HG02759 (cell line): ENCODE data around the gene IL17RD.

Experiments
- ATAC-seq: cut with Tn5 transposase; IDR thresholded peaks from one replicate; pipeline ENCODE4 v1.9.1; 2021; ENCODE audit warnings: mild to moderate bottlenecking, moderate library complexity; ENCODE audit not compliant: unreplicated experiment

The IL17RD gene

DNA sequence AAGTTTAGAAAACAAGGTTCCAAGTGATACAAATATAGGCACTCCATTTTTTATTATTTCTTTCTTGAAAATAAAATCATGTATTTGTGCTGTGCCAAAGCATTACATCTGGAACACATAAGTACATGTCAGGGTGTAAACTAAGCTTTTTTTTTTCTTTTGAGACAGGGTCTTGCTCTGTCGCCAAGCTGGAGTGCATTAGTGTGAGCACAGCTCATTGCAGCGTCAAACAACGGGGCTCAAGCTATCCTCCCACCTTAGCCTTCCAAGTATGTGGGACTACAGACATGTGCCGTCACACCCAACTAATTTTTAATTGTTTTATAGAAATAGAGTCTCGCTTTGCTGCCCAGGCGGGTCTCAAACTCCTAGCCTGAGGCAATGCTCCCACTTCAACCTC, 95.7 kb downstream of the IL17RD start:
- no peak for ATAC-seq

GRCh38 chr3:57068437-57069089, 96.6 kb downstream of the IL17RD start:
- peak; percentile 99 for ATAC-seq

DNA sequence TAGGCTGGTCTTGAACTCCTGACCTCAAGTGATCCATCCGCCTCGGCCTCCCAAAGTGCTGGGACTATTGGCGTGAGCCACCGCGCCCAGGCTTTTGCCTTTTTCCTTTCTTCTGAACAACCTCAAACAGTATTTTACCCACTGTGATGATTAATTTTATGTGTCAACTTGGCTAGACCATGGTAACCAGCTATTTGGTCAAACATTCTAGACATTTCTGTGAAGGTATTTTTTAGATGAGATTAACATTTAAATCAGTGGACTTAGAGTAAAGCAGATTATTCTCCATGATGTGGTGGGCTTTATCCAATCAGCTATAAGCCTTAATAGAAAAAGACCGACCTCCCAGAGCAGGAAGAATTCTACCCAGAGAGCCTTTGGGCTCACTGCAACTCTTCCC, 98.7 kb downstream of the IL17RD start:
- ATAC-seq: no peak

GRCh38 chr3:57065588-57065987, 99.6 kb downstream of the IL17RD start:
- no peak for ATAC-seq

GRCh38 chr3:57064572-57064971, 100.6 kb downstream of the IL17RD start:
- no peak for ATAC-seq

DNA sequence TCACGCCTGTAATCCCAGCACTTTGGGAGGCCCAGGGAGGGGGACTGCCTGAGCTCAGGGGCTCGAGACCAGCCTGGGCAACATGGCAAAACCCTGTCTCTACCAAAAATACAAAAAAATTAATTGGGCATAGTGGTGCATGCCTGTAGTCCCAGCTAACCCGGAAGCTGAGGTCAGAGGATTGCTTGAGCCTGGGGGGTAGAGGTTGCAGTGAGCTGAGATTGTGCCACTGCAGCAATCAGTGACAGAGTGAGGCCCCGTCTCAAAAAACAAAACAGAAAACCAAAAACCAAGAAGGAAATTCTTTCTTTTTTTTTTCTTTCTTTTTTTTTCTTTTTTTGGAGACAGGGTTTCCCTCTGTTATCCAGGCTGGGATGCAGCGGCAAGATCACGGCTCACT, 101.2 kb downstream of the IL17RD start:
- no peak for ATAC-seq

DNA sequence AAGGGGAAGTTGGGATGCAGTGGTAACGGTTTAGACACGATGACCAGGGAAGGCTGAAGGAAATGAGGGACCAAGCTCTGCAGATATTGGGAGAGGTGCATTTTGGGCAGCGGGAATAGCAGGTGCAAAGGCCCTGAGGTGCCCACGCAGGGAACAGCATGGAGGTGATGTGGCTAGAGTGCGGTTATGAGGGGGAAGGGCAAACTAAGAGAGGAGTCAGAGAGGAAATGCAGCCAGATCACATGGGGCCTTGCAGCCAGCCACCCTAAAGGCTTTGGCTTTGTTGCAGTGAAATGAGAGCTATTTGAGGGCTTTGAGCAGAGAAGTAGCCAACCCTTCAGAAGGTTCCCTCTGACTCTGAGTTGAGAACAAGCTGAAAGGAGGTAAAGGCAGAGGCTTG, 102.1 kb downstream of the IL17RD start:
- no peak for ATAC-seq

DNA sequence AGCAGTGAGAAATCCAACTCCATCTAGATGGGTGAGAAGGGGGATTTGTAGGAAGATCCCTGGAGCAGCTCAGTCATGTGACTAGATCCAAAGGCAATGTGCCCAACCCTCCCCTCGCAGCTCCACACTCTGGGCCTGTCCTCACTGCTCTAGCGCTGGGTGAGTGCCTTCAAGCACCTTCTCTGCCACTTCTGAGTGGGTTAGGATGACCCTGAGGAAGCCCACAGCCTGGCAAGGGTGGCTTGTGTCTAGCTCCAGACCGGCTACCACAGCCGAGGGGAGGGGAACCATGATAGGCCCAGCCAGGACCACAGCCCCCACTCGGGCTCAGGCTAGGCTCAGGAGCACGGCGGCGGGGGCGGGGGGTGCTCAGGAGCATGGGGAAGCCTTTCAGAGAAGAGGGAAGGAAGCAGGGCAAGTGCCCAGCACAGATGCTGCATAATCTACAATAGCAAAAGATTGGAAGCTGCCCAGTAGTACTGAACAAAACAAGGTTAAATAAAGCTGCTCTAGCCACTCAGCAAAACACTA, 103.0 kb downstream of the IL17RD start:
- ATAC-seq: no peak

DNA sequence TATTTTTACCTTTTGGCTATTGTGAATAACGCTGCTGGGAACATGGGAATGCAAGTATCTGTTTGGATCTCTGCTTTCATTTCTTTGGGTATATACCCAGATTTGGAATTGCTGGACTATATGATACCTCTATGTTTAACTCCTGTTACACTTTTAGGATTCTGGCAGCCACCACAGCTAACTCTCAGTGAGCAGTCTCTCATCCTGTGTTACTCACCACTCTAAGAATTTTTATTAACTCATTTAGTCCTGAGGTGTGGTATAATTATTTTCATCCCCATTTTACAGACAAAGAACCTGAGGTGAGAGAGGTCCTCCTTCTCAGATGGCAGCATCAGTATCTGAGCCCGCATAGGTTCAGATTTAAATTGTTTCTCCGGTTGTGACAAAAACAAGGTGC, 103.6 kb downstream of the IL17RD start:
- ATAC-seq: no peak

DNA sequence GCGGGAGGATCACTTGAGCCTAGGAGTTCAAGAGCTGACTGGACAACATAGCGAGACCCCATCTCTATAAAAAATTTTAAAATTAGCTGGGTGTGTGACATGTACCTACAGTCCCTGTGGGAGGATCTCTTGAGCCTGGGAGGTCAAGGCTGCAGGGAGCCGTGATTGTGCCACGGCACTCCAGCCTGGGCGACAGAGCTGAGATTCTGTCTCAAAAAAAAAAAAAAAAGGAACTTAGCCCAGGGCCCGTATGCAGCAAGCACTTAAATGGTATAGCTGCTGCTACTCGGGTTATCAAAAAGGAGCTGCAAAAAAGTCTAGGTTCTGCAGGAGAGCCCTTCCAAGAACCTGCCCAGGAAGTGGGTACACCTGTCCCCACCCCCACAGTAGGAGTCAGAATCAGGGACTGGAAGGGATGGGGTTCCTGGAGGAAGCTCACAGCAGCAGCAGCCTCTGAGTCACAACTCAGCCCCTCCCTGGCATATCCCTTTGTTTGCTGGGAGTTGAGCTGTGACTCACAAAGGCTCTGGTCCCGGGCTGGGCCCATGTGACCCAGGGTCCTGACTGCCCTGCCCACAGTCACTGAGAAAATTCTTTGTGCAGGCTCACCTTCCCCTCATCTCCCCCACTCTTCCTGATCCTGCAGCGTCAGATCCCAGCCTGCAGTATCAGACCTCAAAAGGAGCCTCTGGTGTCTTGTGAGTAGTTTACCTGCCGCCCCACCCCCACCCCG, 104.9 kb downstream of the IL17RD start, which contains the start of gene SPATA12:
Gene SPATA12, plus strand, starts transcription at position 576 of the 733 bp plus-strand sequence. CDS start 13,031 bp downstream, outside the sequence.
- ATAC-seq: no peak

- ATAC-seq: no peak
Observed at GRCh38 chr3:57059411-57059810, 105.7 kb downstream of the IL17RD start.

- ATAC-seq: no peak
Observed at GRCh38 chr3:57057351-57057750, 107.8 kb downstream of the IL17RD start.

GRCh38 chr3:57053122-57053521, 112.0 kb downstream of the IL17RD start:
- ATAC-seq: no peak

- ATAC-seq: no peak
Observed at GRCh38 chr3:57052662-57053061, 112.5 kb downstream of the IL17RD start.

GRCh38 chr3:57048728-57049127, 116.4 kb downstream of the IL17RD start:
- no peak for ATAC-seq

DNA sequence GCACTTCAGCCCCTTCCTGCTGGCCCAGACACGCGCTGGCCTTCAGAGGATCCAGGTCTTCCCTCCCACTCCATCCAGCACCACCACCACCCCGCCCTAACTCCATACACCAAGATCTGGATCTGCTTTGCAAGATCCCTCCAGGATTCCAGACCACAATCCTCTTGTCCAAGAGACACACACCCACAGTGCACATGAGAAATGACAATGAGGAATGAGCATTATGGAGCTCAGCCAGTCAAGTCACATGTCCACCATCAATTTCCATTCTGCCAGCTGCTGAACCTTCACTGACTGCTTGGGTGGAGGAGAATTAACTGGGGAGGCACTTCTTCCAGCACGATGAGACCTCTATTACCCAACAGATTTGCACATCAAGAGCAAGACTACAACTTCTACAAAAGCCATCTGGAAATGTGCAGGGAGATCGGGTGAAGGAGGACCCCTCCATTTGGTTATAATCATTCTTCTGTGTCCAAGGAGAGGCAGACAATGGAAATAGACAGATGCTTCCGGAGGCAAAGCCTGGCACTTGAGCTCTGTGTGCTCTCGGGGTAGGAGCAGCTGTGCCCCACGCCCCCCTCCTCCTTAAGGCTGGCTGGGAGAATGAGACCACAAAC, 117.0 kb downstream of the IL17RD start:
- no peak for ATAC-seq

DNA sequence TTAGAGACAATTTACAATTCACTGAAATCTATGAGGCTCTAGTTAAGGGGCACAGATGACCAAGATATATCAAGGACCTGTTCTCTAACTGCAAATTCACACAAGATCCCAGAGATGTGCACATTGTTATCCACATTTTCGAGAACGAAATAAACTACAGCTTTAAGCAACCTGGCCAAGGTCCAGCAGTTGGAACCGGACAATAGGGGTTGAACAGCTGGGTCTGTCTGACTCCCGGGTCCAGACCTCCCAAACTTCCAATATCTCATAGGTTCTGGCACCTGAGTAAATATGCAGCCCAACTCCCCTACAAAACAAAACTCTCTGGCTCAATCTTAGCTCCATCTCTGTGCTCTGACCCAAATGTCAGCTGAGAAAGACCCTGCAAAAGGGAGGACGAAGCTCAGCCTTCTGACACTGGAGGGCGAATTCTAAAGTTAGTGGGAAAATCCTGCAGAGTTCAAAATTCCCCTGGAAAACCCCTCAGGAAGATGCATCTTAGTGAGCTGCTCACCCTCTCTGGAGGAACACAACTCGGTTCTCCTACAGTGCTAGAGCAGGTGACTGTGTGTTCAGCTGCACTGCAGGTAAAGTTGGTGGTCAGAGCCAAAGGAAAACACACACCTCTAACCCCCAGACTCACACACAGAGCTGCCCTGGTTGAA, 118.9 kb downstream of the IL17RD start:
- ATAC-seq: no peak

- ATAC-seq: no peak
Observed at GRCh38 chr3:57043518-57043917, 121.6 kb downstream of the IL17RD start.

GRCh38 chr3:57041674-57042073, 123.5 kb downstream of the IL17RD start:
- ATAC-seq: no peak
